Smooth muscle cell of the brain vasculature (primary cell): ENCODE measurements around the gene CEBPG.

Experiments used
- DNase-seq: peaks from one replicate; pipeline ENCODE4 v3.0.0-alpha.2; 2012; ENCODE audit warnings: low read depth, low spot score

The CEBPG gene

GRCh38 chr19:33373453-33374235 lies at the start of gene CEBPG:
CEBPG (plus strand) TSS chr19:33373709; CDS start chr19:33379240, 5,531 bp downstream.
- peak; percentile 53 for DNase-seq

DNA sequence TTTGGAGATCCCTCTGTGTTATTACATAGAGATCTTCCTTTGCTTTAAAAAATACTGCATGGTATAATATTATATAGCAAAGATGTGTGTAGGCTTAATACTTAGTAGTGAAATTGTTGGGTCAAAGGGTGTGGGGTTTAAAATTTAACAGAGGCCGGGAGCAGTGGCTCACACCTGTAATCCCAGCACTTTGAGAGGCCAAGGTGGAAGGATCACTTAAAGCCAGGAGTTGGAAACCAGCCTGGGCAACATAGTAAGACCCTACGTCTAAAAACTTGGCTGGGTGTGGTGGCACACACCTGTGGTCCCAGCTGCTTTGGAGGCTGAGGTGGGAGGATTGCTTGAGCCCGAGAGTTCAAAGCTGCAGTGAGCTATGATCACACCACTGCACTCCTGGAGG lies 48.9 kb upstream of the CEBPG start:
- no peak for DNase-seq

- DNase-seq = no peak
These were observed 47.6 kb upstream of the CEBPG start for GRCh38 chr19:33325920-33326319.

DNA sequence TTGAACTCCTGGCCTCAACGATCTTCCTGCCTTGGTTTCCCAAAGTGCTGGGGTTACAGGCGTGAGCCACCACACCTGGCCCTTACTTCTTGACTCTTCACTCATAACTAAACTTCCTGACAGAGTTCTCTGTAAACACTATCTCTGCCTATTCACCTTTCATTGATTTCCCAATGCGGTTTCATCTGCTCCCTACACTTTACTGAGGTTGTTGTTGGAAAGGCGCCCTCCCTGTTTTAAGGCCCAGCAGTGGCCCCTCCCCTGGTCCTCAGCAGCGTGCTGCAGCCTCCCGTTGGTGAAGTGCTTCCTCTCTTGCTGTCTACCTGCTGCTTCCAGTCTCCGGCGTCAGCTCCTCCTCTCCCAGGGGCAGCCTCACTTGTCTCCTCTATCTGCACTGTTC lies 44.4 kb upstream of the CEBPG start:
- no peak for DNase-seq

DNA sequence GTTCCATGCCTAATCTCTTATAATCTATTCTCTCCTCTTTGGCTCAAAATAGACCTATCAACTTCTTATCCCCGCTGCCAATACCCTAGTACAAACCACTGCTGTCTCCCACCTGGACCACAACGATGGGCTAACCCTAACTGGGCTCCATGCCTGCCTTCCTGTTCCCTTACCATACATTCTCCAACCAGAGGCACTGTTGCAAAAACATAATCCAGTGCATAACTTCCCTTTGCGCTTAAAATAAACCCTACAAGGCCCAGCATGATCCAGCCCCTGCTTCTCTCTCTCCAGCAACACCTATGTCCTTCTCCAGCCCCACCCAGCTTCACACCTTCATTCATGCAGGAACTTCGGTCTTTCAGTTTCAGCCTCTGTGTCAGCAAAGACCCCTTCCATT lies 43.8 kb upstream of the CEBPG start:
- DNase-seq = no peak

DNA sequence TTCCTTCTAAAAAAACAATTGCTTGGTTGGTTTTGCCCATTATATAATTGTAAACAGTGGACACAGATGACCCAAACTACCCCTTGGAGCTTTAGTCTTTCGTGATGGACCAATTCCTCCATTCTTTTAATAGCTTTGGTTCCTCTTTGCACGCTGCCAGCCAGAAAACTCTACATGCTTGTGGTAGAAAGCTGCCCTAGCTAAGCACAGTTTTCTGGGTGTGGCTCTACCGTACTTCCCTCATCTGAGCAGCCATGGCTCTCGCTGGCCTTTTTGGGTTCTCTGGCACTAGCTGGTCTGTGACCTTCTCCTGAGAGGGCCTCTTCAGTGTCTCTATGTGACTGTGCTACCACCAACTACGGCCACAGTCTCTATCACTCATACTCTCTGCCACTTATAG lies 41.3 kb upstream of the CEBPG start:
- DNase-seq = no peak

- DNase-seq = no peak
These were observed 40.4 kb upstream of the CEBPG start for GRCh38 chr19:33333151-33333550.

GRCh38 chr19:33333642-33334041 lies 39.9 kb upstream of the CEBPG start:
- no peak for DNase-seq

- no peak for DNase-seq
These were observed 39.2 kb upstream of the CEBPG start for GRCh38 chr19:33334271-33334670.

GRCh38 chr19:33335446-33335845 lies 38.1 kb upstream of the CEBPG start:
- no peak for DNase-seq

- no peak for DNase-seq
These were observed 34.2 kb upstream of the CEBPG start for GRCh38 chr19:33339016-33339984.

DNA sequence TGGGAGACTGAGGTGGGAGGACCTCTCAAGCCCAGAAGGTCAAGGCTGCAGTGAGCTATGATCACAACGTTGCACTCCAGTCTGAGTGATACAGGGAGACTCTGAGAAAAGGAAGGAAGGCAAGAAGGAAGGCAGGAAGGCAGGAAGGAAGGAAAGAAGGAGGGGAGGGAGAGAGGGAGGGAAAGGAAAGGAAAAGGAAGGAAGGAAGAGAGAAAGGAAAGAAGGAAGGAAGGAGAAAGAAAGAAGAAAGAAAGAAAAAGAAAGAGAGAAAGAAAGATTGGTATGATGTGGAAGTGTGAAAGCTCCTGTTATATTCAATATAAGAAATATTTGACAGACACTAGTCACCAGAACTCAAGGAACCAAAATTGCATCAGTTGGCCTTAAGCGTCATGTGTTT lies 32.5 kb upstream of the CEBPG start:
- no peak for DNase-seq

GRCh38 chr19:33343301-33343700 lies 30.2 kb upstream of the CEBPG start:
- no peak for DNase-seq

DNA sequence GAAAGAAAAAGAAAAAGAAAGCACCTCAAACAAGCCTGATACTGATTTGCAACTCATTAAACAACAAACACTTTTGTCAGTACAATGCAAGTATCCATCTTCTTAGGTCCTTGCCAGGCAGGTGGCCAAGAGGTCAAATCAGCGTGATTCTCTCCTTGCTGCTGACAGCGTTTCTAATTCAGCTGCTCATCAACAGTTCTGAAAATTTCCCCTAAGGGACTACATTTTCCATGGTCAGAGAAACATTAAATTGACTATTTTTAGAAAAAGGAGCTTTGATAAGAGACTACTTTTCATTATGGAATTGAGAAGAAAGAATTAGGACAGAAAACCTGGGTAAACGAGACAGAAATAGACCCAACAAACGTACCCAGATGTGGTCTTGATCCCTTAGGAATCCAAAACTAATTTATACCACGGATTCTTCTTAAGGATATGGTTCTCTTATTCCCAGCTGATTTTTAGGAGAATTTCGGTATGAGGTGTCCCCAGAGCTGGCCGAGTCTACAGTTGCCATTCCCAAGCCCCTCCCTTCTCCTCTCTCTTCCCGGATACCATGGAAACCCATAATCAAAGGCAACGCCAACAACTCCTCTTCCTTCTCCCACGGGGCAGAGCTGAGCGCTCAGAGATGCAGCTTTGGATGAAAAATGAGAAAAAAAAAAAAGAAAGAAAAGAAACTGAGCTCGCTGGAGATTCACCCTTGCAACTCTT lies 29.5 kb upstream of the CEBPG start:
- DNase-seq = no peak

DNA sequence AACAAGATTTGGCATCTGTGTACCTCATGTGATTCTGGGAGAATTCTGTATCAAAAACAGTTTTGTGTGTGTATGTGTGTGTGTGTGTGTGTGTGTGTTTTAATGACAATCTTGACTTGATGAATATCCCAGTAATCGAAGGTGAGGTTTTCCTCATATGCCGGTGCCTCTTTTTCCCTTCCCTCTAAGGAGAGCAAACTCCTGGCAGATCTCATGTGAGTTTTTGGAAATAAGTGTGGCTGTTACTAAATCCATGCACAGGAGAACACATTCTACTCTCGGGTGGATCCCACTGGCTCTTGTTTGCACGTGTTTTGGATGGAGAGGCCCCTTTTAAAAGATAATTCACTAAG lies 29.0 kb upstream of the CEBPG start:
- no peak for DNase-seq

DNA sequence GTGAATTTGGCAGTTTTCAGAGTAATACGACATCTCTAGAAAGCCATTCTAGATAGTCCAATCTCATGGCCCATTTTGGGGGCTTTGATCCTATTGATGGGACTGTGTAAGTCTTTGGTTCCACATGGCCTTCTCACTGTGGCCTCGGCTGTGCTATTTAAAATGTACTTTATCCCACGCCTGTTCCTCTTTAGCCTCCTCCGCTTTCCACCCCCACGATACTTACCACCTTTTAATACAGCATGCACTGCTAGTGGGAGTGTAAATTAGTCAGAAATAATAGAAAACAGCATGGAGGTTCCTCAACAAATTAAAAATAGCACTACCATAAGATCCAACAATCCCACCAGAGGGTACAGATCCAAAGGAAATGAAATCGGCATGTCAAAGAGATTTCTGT lies 28.3 kb upstream of the CEBPG start:
- no peak for DNase-seq

- DNase-seq = no peak
These were observed 26.8 kb upstream of the CEBPG start for GRCh38 chr19:33346665-33347064.

- DNase-seq = no peak
These were observed 26.2 kb upstream of the CEBPG start for GRCh38 chr19:33347300-33347699.

DNA sequence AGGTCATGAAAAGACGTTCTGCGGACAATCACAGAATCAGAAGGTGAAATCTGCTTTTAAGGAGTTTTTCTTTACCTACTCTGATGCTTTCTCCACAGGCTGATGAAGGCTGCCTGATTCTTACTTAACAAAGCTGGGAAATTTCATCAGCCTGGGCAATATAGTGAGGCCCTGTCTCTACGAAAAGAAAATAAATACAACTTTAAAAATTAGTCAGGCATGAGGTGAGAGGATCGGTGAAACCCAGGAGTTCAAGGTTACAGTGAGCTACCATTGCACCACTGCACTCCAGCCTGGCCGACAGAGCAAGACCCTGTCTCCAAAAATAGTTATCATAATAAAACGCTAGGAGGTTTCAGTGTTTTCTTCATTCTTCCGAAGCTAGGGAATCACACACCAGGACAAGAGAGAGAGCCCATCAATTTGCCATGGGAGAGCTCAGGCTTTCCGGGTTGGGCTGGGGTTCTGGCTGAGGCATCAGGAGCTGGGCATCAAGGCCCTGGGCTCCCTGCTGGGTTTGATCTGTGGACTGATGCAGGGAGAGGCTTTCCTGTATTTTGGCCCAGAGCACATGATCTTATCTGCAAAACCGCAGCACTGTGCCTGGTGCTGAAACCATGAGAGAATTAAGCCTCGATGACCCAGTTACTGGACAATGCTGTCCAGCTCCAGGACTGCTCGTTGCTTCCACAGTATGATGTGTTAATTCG lies 25.1 kb upstream of the CEBPG start:
- no peak for DNase-seq

DNA sequence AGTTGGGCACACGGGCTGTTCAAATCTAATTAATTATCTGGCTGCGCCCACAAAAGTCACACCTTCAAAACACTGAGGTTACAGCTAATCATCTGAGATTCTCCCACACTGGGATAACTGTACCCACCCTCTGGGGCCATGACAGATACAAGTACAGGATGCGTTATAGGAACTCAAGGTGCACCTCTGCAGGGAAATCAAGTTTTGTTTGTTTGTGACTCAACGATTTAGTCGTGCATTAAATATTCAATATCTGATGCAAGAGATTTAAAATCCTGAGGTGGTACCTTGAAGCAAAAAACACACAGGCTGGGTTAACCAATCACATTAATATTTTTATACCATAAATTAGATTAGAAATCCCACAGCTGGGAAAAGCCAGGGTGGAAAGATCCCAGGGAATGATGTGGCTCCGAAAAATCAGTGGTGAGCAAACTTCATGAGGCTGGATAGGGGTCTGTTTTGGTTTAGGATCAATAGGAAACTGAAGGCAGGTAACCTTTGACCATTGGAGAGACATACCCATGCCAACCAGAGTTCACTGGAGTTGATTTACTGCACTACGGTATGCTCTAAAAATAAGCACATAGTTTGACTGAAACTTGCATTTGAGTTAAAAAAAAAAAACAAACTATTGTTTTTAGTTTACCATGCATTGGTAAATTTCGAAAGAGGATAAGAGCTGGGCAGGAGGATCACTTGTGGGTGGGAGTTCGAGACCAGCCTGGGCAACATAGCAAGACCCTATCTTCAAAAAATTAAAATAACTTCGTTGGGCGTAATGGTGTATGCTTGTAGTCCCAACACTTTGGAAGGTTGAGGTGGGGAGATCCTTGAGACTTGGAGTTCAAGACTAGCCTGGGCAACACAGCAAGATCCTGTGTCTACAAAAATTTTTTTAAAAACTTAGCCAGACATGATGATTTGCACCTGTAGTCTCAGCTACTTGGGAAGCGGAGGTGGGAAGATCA lies 23.9 kb upstream of the CEBPG start:
- no peak for DNase-seq
